Measurements from ENCODE around the gene MPC2. TPM values are rescaled to one million over a fixed set of nuclear protein-coding genes. Genes with fewer than 3 reads are reported as not detected.

The MPC2 gene
- total and polyA plus RNA-seq, 2 of the 8 experiments (the other 6 are each of a cell fraction or from before 2014, with no cell fraction given), result 18.6 to 40.9 TPM

DNA sequence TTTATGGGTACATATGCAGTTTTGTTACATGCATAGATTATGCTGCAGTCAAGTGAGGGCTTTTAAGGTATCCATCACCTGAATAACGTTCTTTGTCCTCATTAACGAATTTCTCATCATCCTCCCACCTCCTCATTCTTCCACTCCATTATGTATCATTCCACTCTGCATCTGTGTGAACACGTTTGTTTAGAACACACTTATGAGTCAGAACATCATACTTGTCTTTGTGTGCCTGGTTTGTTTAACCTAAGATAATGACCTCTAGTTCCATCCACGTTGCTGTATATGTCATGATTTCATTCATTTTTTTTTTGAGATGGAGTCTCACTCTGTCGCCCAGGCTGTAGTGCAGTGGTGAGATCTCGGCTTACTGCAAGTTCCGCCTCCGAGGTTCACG, 6.7 kb upstream of the MPC2 start (continued):
- no peak for TF ChIP-seq HDAC2 (IDR thresholded peaks at IDR 0.05; ENCODE audit: borderline replicate concordance in 1 of 2, low read depth in 2 of 2, low read length in 2 of 2)
- TF ChIP-seq POU5F1 (IDR thresholded peaks at IDR 0.05; ENCODE audit: low read depth, low read length), result no peak
- TF ChIP-seq RXRA (IDR thresholded peaks at IDR 0.05; ENCODE audit: insufficient read depth, low read depth, low read length), result no peak
- no peak for TF ChIP-seq TAF1 (IDR thresholded peaks at IDR 0.05; ENCODE audit: low read depth, low read length)
- TF ChIP-seq POLR2AphosphoS5 (IDR thresholded peaks at IDR 0.05; ENCODE audit: low read depth, low read length), result no peak
